Type B pancreatic cell (in vitro differentiated cells): ENCODE data around the gene ATAD3A. TPM values are rescaled to one million over a fixed set of nuclear protein-coding genes. Genes with fewer than 3 reads are reported as not detected.

Experiments
- DNase-seq: peaks from one replicate; pipeline ENCODE4 v3.0.0; 2021; ENCODE audit warnings: mixed read lengths; ENCODE audit not compliant: unreplicated experiment; ENCODE audit errors: extremely low spot score
- H3K27ac Mint-ChIP-seq: 2 replicates; pipeline ENCODE4 v1.8.0; 2021; ENCODE audit warnings: mild to moderate bottlenecking, mixed read lengths
- H3K27me3 Mint-ChIP-seq: 2 replicates; pipeline ENCODE4 v1.8.0; 2021; ENCODE audit warnings: mixed read lengths
- H3K36me3 Mint-ChIP-seq: 2 replicates; pipeline ENCODE4 v1.8.0; 2021; ENCODE audit warnings: mixed read lengths
- H3K4me1 Mint-ChIP-seq: one replicate; pipeline ENCODE4 v1.8.0; 2021; ENCODE audit warnings: mixed read lengths; ENCODE audit not compliant: unreplicated experiment
- H3K4me3 Mint-ChIP-seq: 2 replicates; pipeline ENCODE4 v1.8.0; 2021; ENCODE audit warnings: mild to moderate bottlenecking, mixed read lengths
- H3K9me3 Mint-ChIP-seq: 2 replicates; pipeline ENCODE4 v1.8.0; 2021; ENCODE audit warnings: mixed read lengths
- total RNA-seq: library from RNA; stranded (reverse); gene quantifications from 2 replicates; pipeline ENCODE4 v1.2.1, GENCODE V29; 2021; ENCODE audit warnings: low replicate concordance
- TF ChIP-seq, protein P1 (sequence below): fragments of 200-600 bp; sonication (generic); conservative IDR thresholded peaks from 2 replicates; pipeline ENCODE4 v1.5.0; 2021; ENCODE audit warnings: antibody characterized with exemption, mild to moderate bottlenecking

Gene ATAD3A
- total RNA-seq, 1 donor from 2014 or later: 39.8 TPM

DNA sequence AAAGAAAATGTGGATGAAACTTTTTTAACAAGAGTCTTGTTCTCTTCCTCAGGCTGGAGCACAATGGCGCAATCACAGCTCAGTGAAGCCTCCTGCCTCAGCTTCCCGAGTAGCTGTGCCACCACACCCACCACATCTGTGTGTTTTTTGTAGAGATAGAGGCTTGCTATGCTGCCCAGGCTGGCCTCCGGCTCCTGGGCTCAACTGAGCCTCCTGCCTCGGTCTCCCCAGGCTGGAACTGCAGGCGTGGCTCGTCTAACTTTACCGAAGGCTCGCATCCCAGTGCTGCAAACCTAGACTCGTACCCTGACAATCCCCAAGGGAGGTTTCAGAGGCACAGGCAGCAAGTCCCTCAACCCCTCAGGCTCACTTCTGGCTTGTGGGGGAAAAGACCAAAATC is 48.2 kb downstream of the ATAD3A start:
- Mint-ChIP-seq H3K36me3 (peaks cover 23% of the 10 kb centered on the region), H3K9me3 (no peaks in the 10 kb centered on the region), H3K27me3 (no peaks in the 10 kb centered on the region)

DNA sequence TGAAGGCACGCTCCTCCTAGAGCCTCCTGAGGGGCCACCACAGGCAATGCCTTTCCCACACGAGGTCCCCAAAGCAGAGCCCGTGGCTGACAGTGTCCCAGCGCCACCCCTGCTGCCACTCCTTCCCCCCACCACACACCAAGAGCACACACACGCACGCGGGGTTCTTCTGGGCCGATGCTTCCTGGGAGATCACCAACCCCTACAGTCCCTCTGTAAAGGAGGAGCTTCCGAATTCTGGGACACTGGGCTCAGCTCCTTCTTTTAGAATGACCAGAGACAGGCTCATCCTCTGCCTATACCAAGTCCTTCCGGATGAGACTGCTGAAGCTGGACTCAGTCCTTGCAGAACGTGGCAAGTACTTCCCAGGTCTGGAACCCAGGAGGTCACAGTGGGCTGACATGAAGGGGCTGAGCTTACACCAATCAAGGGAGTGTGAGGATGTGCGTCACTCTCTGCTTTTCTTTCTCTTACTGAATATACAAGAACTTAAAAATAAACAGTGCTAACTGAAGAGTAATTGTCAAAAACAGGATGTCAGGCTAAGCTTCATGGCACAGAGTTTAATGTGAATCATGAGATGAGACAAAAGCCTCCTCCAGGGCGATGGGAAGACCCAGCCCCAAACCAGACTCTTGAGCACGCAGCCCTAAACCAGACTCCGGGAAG is 50.0 kb downstream of the ATAD3A start:
- Mint-ChIP-seq H3K36me3 (peaks cover 26% of the 10 kb centered on the region), H3K9me3 (no peaks in the 10 kb centered on the region), H3K27ac (no peak overlapping the region), H3K4me3 (no peak overlapping the region), H3K4me1 (peaks cover 6% of the 10 kb centered on the region), H3K27me3 (no peaks in the 10 kb centered on the region)
- DNase-seq: no peak
- TF ChIP-seq, protein P1, sequence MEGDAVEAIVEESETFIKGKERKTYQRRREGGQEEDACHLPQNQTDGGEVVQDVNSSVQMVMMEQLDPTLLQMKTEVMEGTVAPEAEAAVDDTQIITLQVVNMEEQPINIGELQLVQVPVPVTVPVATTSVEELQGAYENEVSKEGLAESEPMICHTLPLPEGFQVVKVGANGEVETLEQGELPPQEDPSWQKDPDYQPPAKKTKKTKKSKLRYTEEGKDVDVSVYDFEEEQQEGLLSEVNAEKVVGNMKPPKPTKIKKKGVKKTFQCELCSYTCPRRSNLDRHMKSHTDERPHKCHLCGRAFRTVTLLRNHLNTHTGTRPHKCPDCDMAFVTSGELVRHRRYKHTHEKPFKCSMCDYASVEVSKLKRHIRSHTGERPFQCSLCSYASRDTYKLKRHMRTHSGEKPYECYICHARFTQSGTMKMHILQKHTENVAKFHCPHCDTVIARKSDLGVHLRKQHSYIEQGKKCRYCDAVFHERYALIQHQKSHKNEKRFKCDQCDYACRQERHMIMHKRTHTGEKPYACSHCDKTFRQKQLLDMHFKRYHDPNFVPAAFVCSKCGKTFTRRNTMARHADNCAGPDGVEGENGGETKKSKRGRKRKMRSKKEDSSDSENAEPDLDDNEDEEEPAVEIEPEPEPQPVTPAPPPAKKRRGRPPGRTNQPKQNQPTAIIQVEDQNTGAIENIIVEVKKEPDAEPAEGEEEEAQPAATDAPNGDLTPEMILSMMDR: no peak

More for the DNA sequence above, 48.2 kb downstream of the ATAD3A start:
- H3K4me3 Mint-ChIP-seq: no peak overlapping the region
- no peak overlapping the region for H3K27ac Mint-ChIP-seq
- peaks cover 6% of the 10 kb centered on the region for H3K4me1 Mint-ChIP-seq
- TF ChIP-seq, protein P1: no peak
- no peak for DNase-seq

DNA sequence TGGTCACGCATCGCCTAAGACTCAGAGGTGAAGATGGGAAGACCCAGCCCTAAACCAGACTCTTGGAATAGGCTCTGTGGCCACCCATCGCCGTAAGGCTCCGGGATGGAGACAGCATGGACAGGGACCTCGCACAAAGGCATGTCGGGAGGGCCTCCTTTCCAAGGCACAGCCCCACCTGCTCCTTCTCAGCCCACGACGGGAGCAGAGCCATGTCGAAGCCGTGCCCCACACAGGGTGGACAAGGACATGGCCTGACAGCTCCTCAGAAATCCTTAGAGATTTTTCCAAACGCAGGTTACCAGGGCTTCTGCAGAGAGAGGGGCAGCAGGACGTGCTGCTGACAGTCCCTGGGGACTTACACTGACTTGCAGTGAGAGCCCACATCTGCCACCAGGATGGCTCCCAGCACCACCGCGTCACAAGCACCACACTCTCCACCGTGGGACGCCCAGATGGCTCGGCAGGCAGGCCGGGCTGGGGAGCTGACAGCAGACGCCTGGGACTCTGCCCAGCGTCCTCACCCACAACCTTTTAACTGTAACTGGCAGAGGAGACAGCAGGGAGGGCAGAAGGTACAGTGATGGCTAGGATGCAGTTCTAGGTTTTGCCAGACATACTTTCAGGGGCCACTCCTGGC is 50.7 kb downstream of the ATAD3A start:
- peaks cover 26% of the 10 kb centered on the region for H3K36me3 Mint-ChIP-seq
- no peak for DNase-seq
- no peak overlapping the region for H3K4me3 Mint-ChIP-seq
- no peaks in the 10 kb centered on the region for H3K27me3 Mint-ChIP-seq
- TF ChIP-seq, protein P1: no peak
- no peaks in the 10 kb centered on the region for H3K9me3 Mint-ChIP-seq
- H3K27ac Mint-ChIP-seq: no peak overlapping the region
- H3K4me1 Mint-ChIP-seq: peaks cover 6% of the 10 kb centered on the region

- TF ChIP-seq, protein P1: no peak
- Mint-ChIP-seq H3K4me3 (no peak overlapping the region), H3K9me3 (no peaks in the 10 kb centered on the region), H3K27me3 (no peaks in the 10 kb centered on the region), H3K36me3 (peaks cover 26% of the 10 kb centered on the region), H3K27ac (no peak overlapping the region), H3K4me1 (peaks cover 5% of the 10 kb centered on the region)
- no peak for DNase-seq
Observed at GRCh38 chr1:1563688-1564087, 51.7 kb downstream of the ATAD3A start.

GRCh38 chr1:1564268-1564667 is 52.3 kb downstream of the ATAD3A start:
- no peaks in the 10 kb centered on the region for H3K9me3 Mint-ChIP-seq
- peaks cover 26% of the 10 kb centered on the region for H3K36me3 Mint-ChIP-seq
- TF ChIP-seq, protein P1: no peak
- H3K27ac Mint-ChIP-seq: peak overlapping the region; percentile 7
- H3K4me3 Mint-ChIP-seq: no peak overlapping the region
- H3K4me1 Mint-ChIP-seq: no peaks in the 10 kb centered on the region
- DNase-seq: no peak
- H3K27me3 Mint-ChIP-seq: no peaks in the 10 kb centered on the region
